Measurements from ENCODE around the gene HS6ST3.

The HS6ST3 gene

GRCh38 chr13:96203471-96203870 lies 113.6 kb downstream of the HS6ST3 start:
- no peak for DNase-seq

GRCh38 chr13:96214824-96215445 lies 125.0 kb downstream of the HS6ST3 start:
- no peak for DNase-seq

GRCh38 chr13:96216543-96216942 lies 126.6 kb downstream of the HS6ST3 start:
- no peak for DNase-seq

- DNase-seq, result no peak
Observed at GRCh38 chr13:96218475-96218874, 128.6 kb downstream of the HS6ST3 start.

GRCh38 chr13:96221471-96221870 lies 131.6 kb downstream of the HS6ST3 start:
- DNase-seq, result no peak

GRCh38 chr13:96223231-96223630 lies 133.3 kb downstream of the HS6ST3 start:
- no peak for DNase-seq

- DNase-seq, result no peak
Observed at GRCh38 chr13:96229356-96229755, 139.4 kb downstream of the HS6ST3 start.

GRCh38 chr13:96238241-96238640 lies 148.3 kb downstream of the HS6ST3 start:
- DNase-seq, result no peak

GRCh38 chr13:96238861-96239260 lies 149.0 kb downstream of the HS6ST3 start:
- DNase-seq, result no peak

- DNase-seq, result no peak
Observed at GRCh38 chr13:96243376-96243775, 153.5 kb downstream of the HS6ST3 start.

- DNase-seq, result no peak
Observed at GRCh38 chr13:96248103-96248502, 158.2 kb downstream of the HS6ST3 start.

GRCh38 chr13:96248996-96249395 lies 159.1 kb downstream of the HS6ST3 start:
- DNase-seq, result no peak

- DNase-seq, result no peak
Observed at GRCh38 chr13:96252903-96253302, 163.0 kb downstream of the HS6ST3 start.

- DNase-seq, result no peak
Observed at GRCh38 chr13:96273196-96273595, 183.3 kb downstream of the HS6ST3 start.

GRCh38 chr13:96274046-96274445 lies 184.1 kb downstream of the HS6ST3 start:
- DNase-seq, result no peak

GRCh38 chr13:96279904-96280303 lies 190.0 kb downstream of the HS6ST3 start:
- no peak for DNase-seq

GRCh38 chr13:96284971-96285370 lies 195.1 kb downstream of the HS6ST3 start:
- no peak for DNase-seq

GRCh38 chr13:96285729-96286128 lies 195.8 kb downstream of the HS6ST3 start:
- no peak for DNase-seq

GRCh38 chr13:96294930-96295881 lies 205.3 kb downstream of the HS6ST3 start:
- DNase-seq, result no peak

- DNase-seq, result no peak
Observed at GRCh38 chr13:96297360-96297759, 207.5 kb downstream of the HS6ST3 start.

GRCh38 chr13:96299235-96299634 lies 209.3 kb downstream of the HS6ST3 start:
- DNase-seq, result no peak

GRCh38 chr13:96308568-96308967 lies 218.7 kb downstream of the HS6ST3 start:
- DNase-seq, result no peak

- DNase-seq, result no peak
Observed at GRCh38 chr13:96314974-96315373, 225.1 kb downstream of the HS6ST3 start.

- DNase-seq, result no peak
Observed at GRCh38 chr13:96338030-96338429, 248.1 kb downstream of the HS6ST3 start.

Data from NCI-H2227 treated with DMSO at 0.1 percent for 48 hours (cell line).